Measurements from ENCODE around the gene CCDC3. TPM values are rescaled to one million over a fixed set of nuclear protein-coding genes. Genes with fewer than 3 reads are reported as not detected.
"Not testable (repeated sequence)": the region's sequence is repeated elsewhere in the genome, so short reads cannot be mapped to it uniquely, and the experiment has no call there.

The CCDC3 gene
- total RNA-seq, 2 donors from 2014 or later: 17.6 to 41.8 TPM

GRCh38 chr10:12869427-12869826 is 132.1 kb downstream of the CCDC3 start:
- Histone ChIP-seq H3K9me3 (no peaks in the 10 kb centered on the region), H3K4me3 (no peak overlapping the region), H3K27ac (no peak overlapping the region), H3K36me3 (no peaks in the 10 kb centered on the region), H3K27me3 (replicated peaks; ENCODE audit: insufficient read depth) (no peaks in the 10 kb centered on the region), H3K4me1 (replicated peaks) (peaks cover 6% of the 10 kb centered on the region)
- TF ChIP-seq POLR2AphosphoS5 (IDR thresholded peaks at IDR 0.05) (no peak), POLR2A (IDR thresholded peaks at IDR 0.05) (no peak)
- TF ChIP-seq, protein P1, sequence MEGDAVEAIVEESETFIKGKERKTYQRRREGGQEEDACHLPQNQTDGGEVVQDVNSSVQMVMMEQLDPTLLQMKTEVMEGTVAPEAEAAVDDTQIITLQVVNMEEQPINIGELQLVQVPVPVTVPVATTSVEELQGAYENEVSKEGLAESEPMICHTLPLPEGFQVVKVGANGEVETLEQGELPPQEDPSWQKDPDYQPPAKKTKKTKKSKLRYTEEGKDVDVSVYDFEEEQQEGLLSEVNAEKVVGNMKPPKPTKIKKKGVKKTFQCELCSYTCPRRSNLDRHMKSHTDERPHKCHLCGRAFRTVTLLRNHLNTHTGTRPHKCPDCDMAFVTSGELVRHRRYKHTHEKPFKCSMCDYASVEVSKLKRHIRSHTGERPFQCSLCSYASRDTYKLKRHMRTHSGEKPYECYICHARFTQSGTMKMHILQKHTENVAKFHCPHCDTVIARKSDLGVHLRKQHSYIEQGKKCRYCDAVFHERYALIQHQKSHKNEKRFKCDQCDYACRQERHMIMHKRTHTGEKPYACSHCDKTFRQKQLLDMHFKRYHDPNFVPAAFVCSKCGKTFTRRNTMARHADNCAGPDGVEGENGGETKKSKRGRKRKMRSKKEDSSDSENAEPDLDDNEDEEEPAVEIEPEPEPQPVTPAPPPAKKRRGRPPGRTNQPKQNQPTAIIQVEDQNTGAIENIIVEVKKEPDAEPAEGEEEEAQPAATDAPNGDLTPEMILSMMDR (IDR thresholded peaks at IDR 0.05): no peak
- 96% methylated on average over 3 of the region's 3 CpGs for WGBS
- DNase-seq (ENCODE audit: low spot score): no peak
- intact Hi-C loops (cut with DNase I): no loop called here

DNA sequence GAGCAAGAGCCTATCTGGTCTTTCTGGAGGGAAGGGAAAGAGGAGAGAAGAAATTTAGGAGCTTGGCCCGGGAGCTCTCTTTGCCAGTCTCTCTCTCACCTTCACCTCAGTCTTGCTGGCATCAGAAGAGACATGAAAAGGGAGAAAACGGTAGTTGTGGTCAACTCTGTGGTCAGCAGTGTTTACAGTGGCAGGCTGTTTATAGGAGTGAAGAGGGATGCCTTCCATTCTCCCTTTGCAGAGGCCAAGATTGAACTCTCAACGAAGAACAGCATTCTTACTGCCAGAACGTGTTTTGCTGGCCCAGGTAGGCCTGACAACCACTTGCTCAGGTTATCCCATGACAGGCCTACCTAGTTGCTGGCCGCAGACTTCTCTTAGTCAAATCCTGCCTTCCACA is 133.3 kb downstream of the CCDC3 start:
- peaks cover under 1% of the 10 kb centered on the region for H3K4me1 ChIP-seq (replicated peaks)
- H3K36me3 ChIP-seq: no peaks in the 10 kb centered on the region
- H3K9me3 ChIP-seq: no peaks in the 10 kb centered on the region
- TF ChIP-seq POLR2AphosphoS5 (IDR thresholded peaks at IDR 0.05): no peak
- no peak for TF ChIP-seq POLR2A (IDR thresholded peaks at IDR 0.05)
- TF ChIP-seq, protein P1 (IDR thresholded peaks at IDR 0.05): no peak
- no peak for DNase-seq (ENCODE audit: low spot score)
- intact Hi-C loops (cut with DNase I): no loop called here
- WGBS: 62% methylated on average over 5 of the region's 5 CpGs
- no peaks in the 10 kb centered on the region for H3K27me3 ChIP-seq (replicated peaks; ENCODE audit: insufficient read depth)
- no peak overlapping the region for H3K4me3 ChIP-seq
- H3K27ac ChIP-seq: no peak overlapping the region

DNA sequence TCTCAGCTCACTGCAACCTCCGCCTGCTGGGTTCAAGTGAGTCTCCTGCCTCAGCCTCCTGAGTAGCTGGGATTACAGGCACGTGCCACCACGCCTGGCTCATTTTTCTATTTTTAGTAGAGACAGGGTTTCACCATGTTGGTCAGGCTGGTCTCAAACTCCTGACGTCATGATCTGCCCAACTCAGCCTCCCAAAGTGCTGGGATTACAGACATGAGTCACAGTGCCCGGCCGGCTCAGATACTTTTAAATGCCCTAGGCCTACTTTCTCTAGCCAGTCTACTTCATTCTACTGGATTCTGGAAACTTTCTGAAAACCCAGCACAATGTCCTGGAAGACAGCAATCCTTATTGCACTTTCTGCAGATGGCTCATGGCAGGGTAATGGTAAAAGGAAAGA is 136.0 kb downstream of the CCDC3 start:
- H3K9me3 ChIP-seq; H3K27me3 ChIP-seq (replicated peaks; ENCODE audit: insufficient read depth); intact Hi-C loops (cut with DNase I); H3K36me3 ChIP-seq; H3K4me1 ChIP-seq (replicated peaks); H3K4me3 ChIP-seq; DNase-seq (ENCODE audit: low spot score); H3K27ac ChIP-seq: not testable (repeated sequence)
- WGBS: 92% methylated on average over 6 of the region's 6 CpGs

DNA sequence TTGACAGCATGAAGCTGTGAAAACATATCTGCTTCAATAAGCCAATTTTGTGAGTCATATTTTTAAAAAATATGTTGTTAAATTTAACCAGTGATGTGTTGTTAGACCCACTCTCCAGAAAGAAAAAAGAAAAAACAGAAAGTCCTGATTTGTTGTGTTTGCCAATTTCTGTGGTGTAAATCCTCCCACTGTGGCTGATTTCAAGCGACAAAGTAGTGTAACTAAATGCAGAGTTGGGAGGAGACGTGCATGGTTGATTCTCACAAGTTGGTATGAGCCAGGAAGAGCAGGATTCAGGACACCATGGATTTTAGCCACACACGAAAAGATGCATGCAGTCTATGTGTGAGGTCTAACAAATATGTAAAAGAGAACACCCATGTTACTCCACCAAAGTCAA is 139.1 kb downstream of the CCDC3 start:
- DNase-seq (ENCODE audit: low spot score): no peak
- WGBS: 91% methylated on average over 3 of the region's 3 CpGs
- no peaks in the 10 kb centered on the region for H3K4me1 ChIP-seq (replicated peaks)
- no peaks in the 10 kb centered on the region for H3K9me3 ChIP-seq
- intact Hi-C loops (cut with DNase I): no loop called here
- no peaks in the 10 kb centered on the region for H3K36me3 ChIP-seq
- H3K27me3 ChIP-seq (replicated peaks; ENCODE audit: insufficient read depth): no peaks in the 10 kb centered on the region
- TF ChIP-seq, protein P1 (IDR thresholded peaks at IDR 0.05): no peak
- no peak for TF ChIP-seq POLR2AphosphoS5 (IDR thresholded peaks at IDR 0.05)
- no peak for TF ChIP-seq POLR2A (IDR thresholded peaks at IDR 0.05)
- no peak overlapping the region for H3K4me3 ChIP-seq
- H3K27ac ChIP-seq: no peak overlapping the region

DNA sequence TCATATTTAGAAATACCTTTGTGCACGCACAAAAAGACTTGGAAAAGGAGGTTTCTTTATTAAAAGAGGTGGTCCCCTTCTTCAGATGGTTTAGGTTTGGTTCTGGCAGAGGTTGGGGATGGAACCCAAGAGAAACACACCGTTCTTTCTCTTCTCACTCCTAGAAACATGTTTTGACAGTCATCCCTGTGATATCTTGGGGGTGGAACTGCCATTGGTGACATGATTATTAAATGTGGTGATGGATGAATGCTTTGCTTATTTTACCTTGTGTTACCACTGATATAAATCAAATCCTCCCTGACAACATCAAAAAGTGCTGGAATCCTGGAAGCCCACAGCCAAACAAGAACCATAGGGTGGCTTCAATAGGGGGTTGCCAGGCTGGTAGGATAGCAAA is 146.5 kb downstream of the CCDC3 start:
- intact Hi-C loops (cut with DNase I): no loop called here
- H3K27me3 ChIP-seq (replicated peaks; ENCODE audit: insufficient read depth): no peaks in the 10 kb centered on the region
- no peaks in the 10 kb centered on the region for H3K9me3 ChIP-seq
- H3K4me1 ChIP-seq (replicated peaks): no peaks in the 10 kb centered on the region
- H3K27ac ChIP-seq: no peak overlapping the region
- WGBS: 68% methylated on average over 2 of the region's 2 CpGs
- no peak for TF ChIP-seq POLR2A (IDR thresholded peaks at IDR 0.05)
- TF ChIP-seq POLR2AphosphoS5 (IDR thresholded peaks at IDR 0.05): no peak
- TF ChIP-seq, protein P1 (IDR thresholded peaks at IDR 0.05): no peak
- no peak overlapping the region for H3K4me3 ChIP-seq
- H3K36me3 ChIP-seq: no peaks in the 10 kb centered on the region
- DNase-seq (ENCODE audit: low spot score): no peak
